AG08395 (cell line): Measurements from ENCODE around the gene SRSF9.
"Not testable (repeated sequence)": the region's sequence is repeated elsewhere in the genome, so short reads cannot be mapped to it uniquely, and the experiment has no call there.

ENCODE experiments used
- DNase-seq: peaks from one replicate; pipeline ENCODE4 v3.0.0; 2012; ENCODE audit warnings: mixed read lengths, low spot score

SRSF9 gene

GRCh38 chr12:120469450-120470149 lies at the start of gene SRSF9:
SRSF9 (minus strand) TSS chr12:120469748; CDS start chr12:120469609, 139 bp downstream.
- DNase-seq: peak; percentile 100

DNA sequence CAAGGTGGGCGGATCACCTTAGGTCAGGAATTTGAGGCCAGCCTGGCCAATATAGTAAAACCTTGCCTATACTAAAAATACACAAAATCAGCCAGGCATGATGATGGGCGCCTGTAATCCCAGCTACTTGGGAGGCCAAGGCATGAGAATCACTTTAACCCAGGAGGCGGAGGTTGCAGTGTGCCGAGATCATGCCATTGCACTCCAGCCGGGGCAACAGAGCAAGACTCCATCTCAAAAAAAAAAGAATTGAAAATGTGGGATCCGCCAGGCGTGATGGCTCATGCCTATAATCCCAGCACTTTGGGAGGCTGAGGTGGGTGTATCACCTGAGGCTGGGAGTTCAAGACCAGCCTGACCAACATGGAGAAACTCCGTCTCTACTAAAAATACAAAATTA lies 49.8 kb upstream of the SRSF9 start:
- not testable (repeated sequence) for DNase-seq

- DNase-seq: no peak
Observed at GRCh38 chr12:120515496-120515895, 45.9 kb upstream of the SRSF9 start.

DNA sequence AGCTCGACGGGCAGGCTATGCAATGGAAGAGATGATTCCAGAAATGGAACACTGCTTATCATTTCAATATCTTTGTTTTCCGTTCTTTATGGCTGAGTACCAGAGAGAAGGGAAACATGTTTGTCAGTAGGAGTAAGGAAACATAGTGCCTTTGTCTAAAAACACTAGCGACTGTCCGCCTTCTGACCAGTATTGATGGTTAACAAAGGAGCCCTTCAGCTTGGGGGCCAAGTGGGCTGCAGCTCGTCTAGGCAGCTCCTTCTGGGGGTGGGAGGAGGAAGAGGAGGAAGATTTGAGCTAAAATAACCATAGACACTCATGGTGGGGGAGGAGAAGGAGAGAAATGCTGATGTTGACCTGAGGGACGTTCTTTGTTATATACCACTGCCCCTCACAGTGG lies 44.5 kb upstream of the SRSF9 start:
- DNase-seq: no peak

DNA sequence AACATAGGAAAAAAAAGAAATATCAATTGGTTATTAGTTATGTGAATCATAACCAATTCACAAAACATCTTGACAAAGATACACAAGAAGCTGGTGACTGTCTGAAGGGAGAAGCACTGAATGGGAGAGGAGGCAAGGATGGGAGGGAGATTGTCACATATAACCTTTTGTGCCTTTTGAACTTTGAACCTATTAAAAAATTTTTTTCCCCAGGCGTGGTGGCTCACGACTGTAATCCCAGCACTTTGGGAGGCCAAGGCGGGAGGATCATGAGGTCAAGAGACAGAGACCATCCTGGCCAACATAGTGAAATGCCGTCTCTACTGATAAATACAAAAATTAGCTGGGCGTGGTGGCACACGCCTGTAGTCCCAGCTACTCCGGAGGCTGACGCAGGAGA lies 39.0 kb upstream of the SRSF9 start:
- no peak for DNase-seq

- DNase-seq: no peak
Observed at GRCh38 chr12:120504587-120504986, 35.0 kb upstream of the SRSF9 start.

DNA sequence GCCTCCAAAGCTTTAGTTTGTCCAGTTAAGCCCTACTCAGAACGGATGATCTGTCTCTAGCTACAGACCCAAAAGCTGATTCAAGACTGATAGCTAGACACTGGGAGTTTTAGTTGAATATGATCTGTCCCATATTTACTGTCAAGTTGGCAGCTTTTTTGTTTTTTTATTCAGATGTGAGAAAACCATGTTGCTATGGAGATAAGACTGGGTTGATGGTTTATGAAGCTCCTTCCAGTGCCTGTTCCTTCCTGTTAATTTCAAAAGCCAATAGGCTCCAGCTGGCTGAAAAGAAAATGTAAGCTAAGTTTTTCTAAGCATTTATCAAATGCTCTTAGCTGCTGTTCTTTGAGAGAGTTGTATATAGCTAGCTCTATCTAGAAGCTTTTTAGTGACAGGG lies 31.0 kb upstream of the SRSF9 start:
- no peak for DNase-seq

GRCh38 chr12:120498870-120499515 lies 29.4 kb upstream of the SRSF9 start:
- no peak for DNase-seq

DNA sequence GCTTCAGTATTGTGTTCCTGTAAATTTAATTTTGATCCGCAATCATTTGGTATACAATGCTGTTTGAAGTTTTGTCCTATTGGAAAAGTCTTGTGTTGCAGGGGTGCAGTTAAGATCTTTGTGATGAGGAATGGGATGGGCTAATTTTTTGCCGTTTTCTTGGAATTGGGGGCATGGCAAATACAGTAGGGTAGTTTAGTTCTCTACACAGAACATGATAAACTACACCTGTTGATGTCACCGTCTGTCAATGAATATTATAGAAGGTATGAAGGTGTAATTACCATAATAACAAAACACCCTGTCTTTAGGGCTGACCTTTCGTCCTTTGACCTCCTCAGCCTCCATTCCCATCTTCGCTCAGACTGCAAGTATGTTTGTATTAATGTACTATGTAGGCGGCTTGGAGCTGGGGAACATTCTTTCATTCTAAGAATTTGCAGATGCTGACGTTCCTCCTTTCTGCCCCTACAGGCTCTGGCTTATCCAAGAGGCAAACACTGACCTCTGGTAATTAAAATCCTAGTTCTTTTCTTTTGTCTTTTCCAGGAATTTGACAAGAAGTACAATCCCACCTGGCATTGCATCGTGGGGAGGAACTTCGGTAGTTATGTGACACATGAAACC lies 28.1 kb upstream of the SRSF9 start:
- peak; percentile 14 for DNase-seq

DNA sequence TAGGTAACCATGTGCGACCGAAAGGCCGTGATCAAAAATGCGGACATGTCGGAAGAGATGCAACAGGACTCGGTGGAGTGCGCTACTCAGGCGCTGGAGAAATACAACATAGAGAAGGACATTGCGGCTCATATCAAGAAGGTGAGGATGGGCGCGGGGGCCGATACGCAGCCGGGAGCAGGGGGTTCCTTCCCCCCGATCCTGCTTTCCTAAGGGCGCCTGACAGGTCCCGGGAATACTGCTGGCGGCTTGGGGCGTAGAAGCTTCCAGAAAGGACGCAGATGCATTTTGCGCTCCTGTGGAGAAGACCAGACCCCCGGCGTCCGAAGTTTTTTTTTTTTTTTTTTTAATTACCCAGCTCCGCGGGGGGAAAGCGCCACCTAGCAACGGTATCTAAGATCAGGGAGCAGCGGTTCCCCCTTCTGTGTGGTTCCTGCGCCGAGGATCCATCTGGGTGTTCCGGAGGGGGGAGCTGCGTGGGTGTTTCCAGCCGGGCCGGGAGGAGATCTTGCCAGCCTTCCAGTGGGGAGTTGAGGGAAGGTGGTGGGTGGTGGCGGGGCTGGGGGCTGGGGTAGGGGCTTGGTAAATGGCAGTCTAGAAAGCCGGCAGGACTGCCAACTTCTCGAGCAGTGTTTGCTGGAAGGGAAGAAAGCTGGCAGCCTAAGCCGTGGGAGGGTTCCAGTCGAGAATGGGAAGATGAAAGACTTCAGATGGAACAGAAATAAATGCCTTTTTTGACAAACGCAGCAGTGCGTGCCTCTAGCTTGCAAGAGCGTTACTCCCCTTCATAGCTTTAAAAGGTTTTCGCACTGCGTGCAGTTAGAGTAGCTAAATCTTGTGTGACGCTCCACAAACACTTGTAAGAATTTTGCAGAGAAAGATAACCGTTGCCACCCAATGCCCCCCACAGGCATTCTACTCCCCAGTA lies 27.1 kb upstream of the SRSF9 start:
- peak; percentile 72 for DNase-seq

GRCh38 chr12:120495731-120496412 lies 26.3 kb upstream of the SRSF9 start, which contains the start of gene DYNLL1:
DYNLL1 (plus strand) TSS chr12:120496113; CDS start chr12:120496422, 309 bp downstream.
- peak; percentile 99 for DNase-seq

- DNase-seq: no peak
Observed at GRCh38 chr12:120495186-120495730, 25.7 kb upstream of the SRSF9 start.

DNA sequence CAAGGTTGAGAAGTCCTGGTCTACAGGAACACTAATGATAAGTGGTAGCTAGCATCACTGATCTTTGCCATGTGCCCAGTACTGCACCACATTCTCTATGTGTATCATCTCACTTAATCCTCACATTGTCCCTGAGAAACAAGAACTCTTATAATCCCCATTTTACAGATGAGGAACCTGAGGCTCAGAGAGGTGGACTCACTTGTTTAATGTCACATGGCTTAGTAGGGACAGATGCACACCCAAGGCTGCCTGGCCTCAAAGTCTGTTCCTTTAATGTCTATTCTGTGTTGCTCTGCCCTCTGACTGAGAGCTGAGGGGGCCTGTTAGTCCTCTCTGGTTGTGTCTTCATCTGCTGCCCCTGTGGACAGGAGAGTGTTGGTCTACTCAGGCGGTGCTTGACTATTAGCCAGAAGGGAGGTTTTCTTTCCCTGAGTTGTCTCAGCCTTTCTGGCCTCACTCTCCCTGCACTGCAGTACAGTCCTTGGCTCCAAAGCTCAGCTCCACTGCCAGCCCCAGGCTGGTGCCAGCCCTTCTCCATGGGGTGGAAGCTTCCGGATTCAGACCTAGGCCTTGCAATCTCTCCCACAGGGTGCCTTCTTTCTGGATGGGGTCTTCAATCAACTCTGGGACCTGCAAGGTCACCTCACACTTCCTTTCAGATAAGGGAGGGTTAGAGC lies 21.4 kb upstream of the SRSF9 start:
- DNase-seq: no peak

- no peak for DNase-seq
Observed at GRCh38 chr12:120490325-120490724, 20.8 kb upstream of the SRSF9 start.

DNA sequence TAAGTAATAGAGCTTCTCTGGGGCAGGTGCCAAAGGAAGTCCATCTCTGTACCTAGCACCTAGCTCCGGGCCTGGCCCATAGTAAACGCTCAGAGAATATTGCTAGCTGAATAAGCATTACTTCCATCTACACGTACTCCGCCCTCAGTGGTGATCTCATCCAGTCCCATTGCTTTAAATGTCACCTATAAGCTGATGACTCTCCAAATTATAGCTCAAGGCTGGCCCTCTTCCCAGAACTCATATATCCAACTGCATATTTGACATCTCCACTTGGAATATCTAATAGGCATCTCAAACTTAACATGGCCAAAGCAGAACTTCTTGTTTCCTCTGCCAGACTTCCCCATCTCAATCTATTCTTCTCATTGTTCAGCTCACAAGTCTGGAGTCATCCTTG lies 19.5 kb upstream of the SRSF9 start:
- DNase-seq: no peak

DNA sequence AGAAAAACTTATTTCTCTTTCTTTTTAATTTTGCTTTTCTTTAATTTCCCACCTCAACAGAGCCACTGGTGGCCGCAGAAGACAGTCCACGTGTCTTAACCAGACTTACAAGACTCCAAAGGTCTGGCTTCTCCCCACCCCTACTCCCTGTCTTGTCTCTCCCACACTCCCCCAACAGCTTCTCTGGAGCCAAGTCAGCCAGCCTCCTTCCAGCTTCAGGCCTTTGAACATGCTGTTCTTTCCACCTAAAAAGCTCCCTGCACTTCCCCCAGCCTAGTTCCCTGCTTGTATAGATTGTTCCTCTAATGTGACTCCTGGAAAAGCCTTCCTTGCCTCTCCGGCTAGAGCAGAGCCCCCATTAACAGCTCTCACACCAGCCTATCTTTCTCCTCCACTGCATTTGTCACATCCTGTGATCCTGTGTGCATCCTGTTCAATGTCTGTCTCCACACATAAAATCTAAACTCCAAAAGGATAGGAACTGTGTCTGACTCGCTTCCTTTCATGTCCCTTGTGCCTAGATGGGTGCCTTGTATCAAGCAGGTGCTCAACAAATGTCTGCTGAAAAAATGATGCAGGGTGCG lies 18.6 kb upstream of the SRSF9 start:
- DNase-seq: no peak

- not testable (repeated sequence) for DNase-seq
Observed at GRCh38 chr12:120487552-120487951, 18.0 kb upstream of the SRSF9 start.

GRCh38 chr12:120485961-120486881 lies 16.7 kb upstream of the SRSF9 start:
- DNase-seq: no peak

DNA sequence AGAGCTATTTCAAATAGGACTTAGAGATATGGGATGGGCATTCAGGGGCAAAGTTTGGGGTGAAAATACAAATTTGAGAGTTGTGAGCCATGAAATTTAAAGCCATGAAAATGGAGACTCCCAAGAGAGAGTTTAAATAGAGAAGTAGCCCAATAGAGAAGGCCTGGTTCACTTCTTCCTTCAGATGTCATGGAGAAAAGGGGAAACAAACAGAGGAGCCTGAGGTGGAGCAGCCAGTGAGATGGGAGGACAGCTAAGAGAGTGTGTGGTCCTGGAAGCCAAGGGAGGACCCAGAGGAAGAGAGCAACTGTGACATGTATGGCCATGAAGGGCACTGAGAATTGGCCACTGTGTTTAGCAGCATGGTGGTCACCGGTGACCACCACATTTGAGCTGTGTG lies 14.1 kb upstream of the SRSF9 start:
- no peak for DNase-seq
